Measurements from ENCODE around the gene NDNF.
A peak's percentile ranks its signal among the peaks of the same experiment; 100 is the strongest.

The NDNF gene

DNA sequence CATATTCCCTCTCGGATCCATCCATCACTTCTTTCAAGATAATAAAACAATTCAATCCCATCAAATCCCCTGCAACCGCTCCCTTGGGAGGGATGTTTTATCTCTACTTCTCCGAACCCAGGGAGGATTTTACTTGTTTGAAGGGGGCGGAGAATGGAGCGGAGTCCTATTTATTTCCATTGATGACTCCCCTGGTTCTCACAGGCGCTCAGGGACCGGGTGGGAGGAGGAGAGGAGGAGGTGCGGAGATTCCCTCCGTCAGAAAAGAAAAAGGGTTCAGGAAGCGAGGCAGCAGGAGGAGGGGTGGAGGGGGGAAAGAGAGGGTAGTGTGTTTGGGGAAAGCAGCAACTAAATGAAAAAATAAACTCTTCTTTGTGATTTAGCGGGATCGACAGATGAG lies 2.1 kb downstream of the NDNF start:
- DNase-seq, result no peak

DNA sequence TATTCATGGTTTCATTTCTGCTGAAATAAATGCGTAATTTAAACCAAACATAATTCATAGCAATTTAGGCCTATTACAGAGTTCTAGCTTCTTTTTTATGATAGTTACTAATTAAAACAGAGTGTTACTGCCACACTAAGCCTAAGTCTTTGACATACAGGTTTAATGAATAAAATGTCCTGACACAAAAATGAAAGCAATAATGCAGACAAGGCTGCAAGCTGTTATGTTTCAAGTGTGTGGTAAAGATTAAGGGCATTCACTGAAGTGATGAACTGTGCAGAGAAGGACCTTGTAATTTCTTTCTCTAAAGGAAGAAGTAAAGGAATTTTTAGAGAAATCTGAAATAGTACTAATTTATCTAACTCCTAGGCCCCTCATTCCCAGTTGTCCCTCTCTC lies 2.9 kb downstream of the NDNF start:
- DNase-seq, result no peak

DNA sequence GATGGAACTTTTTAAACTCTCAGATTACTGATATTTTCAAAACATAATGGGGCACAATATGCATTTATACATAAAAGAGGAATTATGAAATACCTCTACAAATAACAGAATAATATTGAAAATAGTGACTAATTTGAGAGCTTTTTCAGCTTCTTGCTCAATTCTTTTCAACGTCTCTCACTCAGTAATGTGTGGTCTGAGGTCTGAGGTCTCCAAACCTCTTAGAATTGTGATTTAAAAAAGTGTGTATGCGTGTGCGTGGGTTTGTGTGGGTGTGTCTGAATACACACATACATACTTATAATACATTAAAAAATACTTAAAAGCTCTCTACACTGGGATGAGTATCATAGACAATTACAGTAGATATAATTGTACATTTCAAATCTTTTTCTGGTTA lies 7.9 kb downstream of the NDNF start:
- no peak for DNase-seq

DNA sequence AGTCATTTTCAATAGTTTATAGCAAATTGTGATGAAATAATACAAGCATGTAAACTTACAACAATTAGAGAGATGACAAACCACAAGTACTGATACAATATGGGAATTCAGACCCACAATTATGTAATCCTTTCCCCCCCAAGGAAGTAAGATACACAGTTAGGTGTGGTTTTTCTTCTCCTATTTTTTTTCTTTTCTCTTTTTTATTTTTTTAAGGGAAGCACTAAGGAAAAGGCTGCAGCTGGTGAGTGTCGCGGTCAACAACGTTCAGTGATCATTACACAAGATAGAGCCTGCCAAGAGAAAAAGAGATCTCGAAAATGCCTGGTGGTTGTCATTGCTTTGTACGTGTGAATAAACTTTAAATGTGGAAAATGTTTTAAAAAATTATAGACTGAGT lies 9.8 kb downstream of the NDNF start:
- DNase-seq, result peak; percentile 42

DNA sequence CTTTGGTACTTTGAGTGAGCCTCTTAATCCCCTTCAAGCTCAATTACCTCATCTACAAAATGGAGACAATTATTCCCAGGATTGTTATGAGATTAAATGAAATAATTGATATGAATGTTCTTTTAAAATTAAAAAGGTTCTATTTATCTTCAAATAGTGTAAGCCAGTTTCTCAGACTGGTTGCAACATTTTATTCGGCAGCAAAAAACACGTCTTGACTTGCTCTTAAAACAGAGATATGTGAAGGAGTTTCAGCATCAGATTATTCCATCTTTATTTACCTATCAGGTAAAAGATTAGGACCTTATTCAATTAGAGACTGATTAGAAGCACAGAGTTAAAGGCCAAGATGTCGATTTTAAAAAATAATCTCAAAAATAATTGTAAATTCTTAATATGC lies 10.5 kb downstream of the NDNF start:
- no peak for DNase-seq

DNA sequence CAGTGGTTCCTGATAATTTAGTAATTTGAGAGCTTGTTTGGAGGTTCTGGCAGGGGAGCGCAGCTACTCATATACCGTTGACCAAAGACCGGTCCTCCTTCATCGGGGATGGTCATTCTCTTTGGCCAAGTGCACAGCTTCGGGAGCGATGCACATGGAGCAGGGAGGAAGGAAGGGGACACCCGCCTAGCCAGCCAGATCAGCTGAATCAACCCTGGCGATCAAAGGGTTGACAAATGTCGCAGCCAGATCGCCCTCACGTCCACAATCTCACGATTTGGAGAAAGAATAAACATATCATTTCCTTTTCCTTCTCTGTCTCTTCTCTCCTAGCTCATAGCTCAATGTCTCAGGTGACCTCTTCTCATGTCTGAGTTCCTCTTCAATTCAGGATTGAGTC lies 11.1 kb downstream of the NDNF start:
- DNase-seq, result no peak

DNA sequence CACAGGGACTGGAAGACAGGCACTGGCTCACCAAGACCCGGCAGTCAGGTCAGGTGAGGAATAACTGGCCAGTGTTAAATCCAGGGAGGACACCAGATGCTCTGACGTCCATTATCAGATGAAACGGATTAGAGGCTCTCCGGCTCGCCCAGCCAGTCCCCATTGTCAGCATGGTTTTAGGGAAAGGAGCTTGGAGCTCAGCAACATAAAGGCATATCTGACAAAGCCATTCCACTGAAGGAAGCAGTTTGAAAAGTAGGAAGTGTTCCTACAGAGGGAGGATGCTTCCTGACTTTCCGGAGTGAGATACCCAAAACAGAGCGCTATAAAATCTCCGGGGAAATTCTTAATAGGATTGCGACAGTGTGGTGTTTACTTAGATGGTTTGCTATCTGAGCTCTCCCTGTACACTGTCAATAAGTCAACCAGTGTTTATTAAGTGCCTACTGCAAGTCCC lies 14.8 kb downstream of the NDNF start:
- no peak for DNase-seq

DNA sequence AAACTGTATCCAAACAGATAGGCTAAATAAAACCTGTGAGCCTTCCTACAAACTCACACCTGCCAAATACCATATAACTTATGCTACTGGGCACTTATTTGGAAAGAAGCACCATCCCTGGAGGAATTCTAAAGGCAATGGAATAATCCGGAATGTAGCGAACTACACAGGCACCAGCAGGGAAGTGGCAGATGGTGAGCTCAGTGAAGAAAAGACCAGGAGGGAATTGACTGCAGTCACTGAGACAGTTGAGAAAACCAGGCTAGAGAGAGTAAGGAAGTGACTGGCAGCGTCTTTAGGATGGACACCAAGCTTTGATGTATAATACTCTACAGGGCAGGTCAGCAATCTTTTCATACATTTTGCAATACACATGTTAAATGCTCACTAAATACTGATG lies 16.3 kb downstream of the NDNF start:
- no peak for DNase-seq

DNA sequence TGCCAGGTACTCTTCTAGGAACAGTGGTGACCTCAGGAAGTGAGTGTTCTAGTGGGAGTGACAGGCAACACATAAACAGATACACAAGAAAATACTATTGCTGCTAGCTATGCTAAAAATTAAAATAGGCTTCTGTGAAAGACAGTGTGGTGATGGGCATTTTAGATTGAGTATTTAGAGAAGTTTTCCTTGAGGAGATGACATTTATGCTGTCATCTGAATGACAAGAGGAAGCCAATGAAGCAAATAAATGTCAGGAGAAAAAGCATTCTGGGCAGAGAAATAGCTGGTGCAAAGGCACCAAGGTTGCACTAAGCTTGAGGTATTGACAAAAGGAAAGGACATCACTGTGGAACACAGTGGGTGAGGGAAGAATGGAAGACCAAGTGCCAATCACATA lies 18.0 kb downstream of the NDNF start:
- DNase-seq, result no peak

DNA sequence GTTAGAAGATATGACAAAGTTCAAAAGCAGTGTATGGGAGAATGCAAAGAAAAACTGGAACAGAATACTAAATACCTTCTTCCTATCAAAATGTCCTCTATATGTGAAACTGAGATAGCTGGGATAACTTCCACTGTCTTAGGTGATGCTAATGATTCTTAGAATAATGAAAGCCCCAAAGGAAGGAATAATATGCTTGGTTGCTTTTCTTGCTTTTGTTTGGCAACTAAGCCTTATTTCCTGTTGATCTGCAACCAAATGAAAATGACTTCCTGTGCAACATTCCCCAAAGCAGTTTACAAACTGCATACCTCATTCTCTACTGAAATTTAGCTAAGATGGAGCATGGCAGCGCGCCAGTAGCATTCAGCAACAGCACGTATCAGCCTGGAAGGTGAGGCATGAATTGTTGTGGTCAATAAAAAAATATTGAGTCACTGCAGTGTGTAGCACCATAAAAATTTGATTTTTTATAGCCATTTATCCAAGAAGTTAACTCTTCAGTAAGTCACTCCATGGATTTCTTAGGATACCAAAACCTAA lies 18.7 kb downstream of the NDNF start:
- DNase-seq, result no peak

DNA sequence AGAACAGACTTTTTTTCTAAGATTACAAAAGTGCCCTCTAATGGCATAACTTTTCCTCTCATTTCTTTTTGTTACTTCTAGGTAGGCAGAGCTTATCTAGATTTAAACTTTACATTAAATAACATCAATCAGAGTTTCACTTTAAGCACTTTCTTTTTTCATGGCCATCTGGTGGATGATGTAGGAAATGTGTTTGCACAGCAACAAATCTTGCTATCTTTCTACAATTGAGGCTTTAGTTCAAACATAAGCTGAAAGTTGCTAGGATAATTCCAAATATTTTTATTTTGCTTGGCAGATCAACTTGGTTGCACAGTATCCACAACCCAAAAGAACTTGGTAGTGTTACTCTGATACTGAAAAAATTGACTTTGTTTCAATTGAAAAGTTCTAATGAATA lies 22.0 kb downstream of the NDNF start:
- DNase-seq, result peak; percentile 20

DNA sequence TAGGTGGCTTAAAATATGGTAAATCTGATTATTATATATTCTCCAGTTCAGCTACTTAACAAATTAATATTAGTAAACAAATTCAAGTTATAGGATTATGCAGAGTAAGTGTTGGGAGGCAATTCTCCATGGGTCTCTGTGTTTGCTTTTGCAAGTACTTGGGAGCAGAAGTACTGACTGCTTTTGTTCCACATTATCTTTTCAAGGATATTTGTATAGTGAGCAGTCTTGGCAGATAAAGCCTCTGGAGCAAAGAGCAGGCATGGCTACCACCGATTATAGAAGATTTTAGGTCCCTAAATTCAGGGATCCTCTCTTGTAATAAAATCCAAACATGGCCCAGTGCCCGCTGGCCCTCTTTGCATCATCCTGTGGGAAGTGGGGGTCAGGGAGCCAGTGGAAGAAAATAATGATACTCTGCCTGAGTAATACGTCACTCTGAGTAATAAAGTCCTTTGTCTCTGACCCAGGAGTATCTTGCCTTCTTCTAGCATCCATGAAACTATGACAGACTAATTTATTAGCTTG lies 23.2 kb downstream of the NDNF start:
- DNase-seq, result no peak

DNA sequence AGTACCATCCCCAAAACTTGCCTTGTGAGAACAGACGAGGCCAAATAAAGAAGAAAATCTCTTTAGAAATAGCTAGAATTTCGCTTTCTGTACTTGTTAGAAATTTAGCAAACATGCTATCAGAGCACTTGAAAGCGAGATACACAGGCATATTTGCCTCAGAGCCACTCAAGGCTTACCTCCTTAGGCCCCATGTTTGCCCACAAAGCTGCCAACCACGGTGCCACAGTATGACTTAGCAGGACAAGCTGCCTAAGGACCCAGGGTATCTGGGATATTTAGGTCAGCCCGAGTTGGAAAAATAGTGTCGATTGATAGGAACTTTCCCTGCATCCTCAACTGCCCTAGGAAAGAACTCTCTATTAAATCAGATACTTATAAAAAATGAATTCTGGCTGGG lies 24.2 kb downstream of the NDNF start:
- DNase-seq, result no peak

DNA sequence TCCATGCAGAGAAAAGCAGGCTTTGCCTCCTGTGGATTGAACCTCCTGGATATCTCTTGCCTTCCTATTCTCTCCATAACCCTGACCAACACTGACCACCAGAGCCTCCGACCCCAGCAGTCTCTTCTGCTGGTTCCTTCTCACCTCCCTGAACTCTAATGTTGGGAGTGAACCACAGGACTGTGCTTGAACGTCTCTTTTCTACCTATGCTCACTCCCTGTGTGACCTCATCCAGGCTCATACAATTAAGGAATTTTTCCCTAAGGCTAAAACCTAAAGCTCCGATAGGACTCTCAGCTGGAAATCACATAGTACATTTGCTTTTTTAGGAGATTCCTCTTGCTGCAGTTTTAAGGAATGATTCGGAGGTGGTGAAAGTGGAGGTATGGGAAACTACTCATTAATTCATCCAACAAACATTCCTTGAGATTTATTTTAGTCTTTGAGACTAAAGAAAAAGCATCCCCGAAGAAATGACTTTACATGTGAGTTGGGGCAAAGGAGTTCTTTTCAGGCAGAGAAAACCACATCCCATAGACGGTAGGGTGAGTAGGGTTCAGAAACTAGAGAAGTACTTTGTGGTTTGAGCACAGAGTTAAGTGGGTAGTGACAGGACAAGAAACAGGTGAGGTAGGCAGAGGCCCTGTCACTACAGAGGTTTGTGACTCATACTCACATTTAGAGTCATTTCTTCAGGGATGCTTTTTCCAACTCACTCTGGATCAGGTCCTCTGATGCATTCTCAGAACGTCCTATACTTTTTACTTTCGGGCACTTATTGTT lies 30.8 kb downstream of the NDNF start:
- DNase-seq, result no peak

DNA sequence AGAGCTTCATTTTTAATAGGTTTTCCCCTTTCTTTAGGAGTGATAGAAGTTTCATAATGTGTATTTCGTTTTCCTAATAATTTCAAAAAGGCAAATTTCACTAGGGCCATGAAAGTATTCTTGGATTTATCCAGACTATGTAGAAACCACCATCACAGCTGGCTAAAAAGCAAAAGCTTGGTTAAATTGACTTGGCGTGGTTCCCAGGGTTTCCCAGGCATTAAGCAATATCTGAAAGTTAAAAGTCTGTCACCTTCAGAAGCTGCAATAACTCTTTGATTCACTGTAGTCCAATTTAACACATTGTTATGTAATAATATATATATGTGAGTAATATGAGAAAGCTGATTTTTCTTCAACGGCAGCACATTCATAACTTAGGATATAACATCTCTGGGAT lies 38.3 kb downstream of the NDNF start:
- peak; percentile 21 for DNase-seq

DNA sequence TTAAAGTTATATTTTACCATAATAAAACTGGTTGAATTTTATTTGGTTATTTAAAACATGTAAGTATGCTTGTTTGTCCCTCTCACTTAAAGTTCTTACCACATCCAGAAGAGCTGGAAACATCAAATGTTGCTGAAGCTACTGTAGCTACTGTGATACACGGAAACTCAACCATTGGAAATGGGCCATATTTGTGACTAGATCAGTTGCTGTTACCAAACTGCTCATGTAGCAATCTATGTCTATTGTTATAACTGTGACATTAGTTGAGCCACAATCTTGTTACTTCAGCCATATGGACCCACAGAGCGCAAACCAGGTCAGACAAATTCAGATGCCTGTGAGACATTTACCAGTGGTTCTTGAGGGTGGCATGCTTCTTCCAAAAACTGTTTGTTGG lies 41.6 kb downstream of the NDNF start:
- DNase-seq, result no peak

DNA sequence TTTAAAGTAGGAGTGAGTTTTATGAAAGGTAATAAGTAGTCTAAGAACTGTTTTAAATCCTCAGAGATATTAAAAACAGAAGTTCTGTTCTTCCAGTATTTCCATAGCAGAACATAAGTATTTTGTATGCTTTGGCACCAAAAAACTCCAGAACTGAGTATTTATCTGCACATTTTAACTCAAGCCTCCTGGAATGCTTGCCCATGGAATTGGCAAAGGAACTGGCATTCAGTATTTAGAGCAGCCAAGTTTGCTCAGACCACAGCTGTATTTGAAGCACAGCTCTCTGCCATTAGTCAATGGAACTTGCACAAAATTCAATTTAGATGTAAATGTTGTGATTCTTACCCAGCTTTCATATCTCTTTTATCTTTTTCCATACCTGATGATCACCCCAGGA lies 42.2 kb downstream of the NDNF start:
- no peak for DNase-seq

DNA sequence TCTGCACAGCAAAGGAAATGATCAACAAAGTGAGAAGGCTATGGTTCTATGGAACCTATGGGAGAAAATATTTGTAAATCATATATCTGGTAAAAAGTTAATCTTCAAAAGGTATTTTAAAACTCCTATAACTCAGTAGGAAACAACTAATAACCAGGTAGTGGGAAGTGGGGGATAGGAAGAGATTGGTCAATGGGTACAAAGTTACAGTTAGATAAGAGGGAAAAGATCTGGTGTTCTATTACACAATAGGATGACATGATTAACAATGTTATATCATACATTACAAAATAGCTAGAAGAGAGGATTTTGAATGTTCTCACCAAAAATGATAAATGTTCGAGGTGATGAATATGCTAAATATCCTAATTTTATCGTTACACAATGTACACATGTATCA lies 46.3 kb downstream of the NDNF start:
- DNase-seq, result no peak

DNA sequence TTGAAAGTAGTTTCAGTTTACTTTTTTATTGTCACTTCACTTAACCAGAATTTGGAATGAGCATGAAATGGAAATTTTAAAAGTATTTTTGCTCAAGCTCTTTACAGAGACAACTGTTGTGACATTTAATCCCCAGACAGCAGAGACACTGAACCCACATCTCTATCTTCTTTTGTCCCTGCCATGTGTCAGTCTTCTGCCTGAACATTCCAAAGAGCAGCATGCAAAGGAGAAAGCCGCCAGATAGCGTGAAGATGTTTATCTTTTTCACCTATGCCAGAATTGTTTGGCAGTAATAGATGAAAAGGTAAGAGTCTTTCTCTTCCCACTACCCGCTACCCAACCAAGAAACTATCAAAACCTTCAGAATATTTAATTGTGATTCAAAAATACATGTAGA lies 46.8 kb downstream of the NDNF start:
- DNase-seq, result no peak

DNA sequence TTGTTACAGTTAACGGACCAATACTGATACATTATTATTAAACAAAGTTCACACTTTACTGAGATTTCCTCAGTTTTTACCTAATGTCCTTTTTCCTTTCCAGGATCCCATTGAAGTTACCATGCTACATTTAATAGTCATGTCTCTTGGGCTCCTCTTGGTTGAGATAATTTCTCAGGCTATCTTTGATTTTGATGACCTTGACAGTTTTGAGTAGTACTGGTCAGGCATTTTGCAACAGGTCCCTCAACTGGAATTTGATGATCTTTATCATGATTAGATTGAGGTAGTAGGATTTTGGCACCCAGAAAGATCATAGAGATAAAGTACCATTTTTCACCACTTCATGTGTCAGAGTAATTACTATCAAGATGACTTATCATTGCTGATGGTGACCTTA lies 53.8 kb downstream of the NDNF start:
- DNase-seq, result no peak

DNA sequence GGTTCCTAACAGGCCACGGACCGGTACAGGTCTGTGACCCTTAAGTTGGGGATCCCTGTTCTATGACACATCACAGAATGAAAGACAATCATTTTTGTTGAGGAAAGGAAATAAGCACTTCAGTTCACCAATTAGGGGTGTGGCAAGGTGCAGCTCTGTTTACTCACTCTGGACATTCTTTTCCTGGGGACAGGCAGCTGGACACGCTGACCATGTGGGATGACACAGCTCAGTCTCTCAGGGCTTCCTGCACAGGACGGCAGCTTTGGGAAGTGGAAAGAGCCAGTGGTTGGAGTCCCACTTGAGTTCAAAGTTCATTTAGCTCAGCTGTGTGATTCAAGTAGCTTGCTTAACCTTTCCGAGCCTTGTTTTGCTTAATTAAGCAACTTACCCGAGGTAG lies 55.7 kb downstream of the NDNF start:
- DNase-seq, result no peak

DNA sequence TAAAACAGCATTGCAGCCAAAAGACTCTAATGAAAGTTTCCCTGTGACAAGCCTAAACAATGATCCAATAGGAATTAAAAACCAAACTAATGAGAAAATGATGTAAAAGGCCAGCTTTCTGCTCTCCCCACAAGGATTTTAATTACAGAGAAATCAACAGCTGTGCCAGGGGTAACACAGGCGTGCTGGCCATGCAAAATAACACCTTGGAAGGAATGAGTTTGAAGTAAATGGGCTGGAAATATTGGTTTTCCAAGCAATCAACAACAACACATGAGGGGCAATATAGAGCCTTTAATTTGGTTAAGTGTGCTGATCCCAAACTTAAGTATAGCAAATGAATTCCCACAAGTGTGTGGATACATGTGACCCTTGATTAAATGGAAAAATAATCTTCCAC lies 56.9 kb downstream of the NDNF start:
- no peak for DNase-seq

DNA sequence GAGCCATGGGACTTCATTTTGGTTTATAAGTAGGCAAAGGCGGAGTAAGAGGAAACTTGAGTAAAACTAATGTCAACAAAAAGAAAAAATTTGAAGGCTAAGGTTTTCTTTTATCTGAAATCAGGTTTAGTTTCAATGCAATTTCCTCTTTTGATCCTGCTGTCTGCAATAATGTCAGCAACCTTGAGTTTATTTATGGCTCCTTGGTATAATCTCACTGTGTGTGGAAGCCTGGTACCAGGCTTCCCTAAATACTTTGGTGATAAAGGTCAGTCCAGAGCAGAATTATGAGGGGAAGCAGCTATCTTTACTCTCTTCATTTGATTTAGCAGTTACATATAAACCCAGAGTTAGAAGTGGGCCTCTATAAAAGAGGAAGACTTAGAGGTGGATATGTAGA lies 57.8 kb downstream of the NDNF start:
- no peak for DNase-seq

DNA sequence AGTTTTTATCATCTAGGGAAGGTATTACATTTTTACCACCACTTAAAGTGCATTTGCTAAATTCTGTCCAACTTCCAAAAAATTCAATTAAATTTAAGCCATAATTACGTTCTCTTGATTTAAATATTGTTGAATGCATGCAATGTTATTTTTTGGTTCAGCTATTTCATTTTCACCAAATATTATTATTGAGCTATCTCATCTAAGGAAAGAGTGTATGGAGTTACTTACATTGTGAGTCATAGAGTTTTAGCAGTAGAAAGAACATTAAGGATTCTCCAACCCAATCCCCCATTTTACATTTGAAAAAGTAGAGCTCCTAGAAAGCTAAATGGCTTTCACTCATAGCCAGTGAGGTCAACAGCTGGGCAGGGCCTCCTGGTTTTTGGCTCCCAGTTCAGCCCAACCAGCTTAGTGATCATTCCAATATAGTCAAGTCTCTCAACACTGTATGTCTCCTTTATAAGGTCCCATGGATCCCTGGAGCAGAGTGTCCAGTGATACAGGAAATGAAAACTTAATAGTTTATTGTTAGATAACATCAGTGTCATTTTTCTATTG lies 60.5 kb downstream of the NDNF start:
- DNase-seq, result no peak

DNA sequence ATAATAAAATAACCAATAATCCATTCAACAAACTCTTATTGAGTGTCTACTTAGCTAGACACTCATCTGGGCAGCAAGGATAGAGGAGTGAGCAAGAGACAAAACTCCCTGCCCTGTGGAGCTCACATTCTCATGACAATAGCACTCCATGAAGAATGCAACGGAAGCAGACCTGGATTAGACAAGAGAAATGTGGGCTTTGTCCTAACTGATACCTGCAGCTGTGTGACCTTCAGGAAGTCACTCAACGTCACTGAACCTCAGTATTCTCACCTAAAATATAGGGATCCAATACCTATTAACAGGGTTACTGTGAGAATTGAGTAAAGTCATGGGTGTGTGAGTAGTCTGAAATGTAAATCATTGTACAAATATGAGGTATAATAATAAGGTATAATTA lies 61.2 kb downstream of the NDNF start:
- DNase-seq, result no peak

Measured in hematopoietic multipotent progenitor cell treated with erythropoietin and hydrocortisone succinate and interleukin-3 and kit ligand, for 4 days (in vitro differentiated cells).